Stimulated activated CD4-positive, alpha-beta T cell treated with anti-CD3 and anti-CD28 coated beads, TNF-alpha, amount 100 ng/mL, for 1 hour (primary cell): ENCODE results near the gene WNT9A.

Experiments used
- DNase-seq, 3 donors: peaks; one replicate each; pipeline ENCODE4 v3.0.0-alpha.2; 2020; ENCODE audit warnings: low read depth in 3 of 3, low spot score in 1 of 3

The WNT9A gene

DNA sequence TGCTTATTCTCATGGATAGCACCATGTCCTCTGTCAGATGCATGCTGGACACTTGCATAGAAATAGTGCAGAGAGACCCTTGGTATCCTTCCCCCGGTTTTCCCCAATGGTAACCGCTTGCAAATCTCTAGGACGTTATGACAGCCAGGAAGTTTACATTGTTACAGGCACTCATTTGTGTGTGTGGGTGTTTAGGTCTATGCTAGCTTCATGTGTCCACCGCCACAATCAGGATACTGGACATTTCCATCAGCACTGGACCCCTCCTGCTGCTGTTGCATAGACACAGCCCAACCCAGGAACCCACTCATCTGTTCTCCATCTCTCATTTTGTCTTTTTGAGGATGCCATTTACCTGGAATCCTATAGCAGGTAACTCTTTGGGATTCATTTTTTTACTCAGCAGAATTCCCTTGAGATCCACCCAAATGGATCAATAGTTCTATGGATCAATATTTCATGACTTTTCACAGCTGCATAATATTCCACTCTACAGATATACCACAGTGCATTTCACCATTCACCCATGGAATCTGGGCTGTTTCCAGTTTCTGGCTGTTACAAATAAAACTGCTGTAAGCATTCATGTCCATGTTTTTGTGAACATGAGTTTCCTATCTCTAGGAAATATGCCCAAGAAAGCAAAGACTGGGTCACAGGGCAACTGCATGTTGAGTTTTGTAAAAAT is 6.6 kb upstream of the WNT9A start:
- no peak for DNase-seq

DNA sequence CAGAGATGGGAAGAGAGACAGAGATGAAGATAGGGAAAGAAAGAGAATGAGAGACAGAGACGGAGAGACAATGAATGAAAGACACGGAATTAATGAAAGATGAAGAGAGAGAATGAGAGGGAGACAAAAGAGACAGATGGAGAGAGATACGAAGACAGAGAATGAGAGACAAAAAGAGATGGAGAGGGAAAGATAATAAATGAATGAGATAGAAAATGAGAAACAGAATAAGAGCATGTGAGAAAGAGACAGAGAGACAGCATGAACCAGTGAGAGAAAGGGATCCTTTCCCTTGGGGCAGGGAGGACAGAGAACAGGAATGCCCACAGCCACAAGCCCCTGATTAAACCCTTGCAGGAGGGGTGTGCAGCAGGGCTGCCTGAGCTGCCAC is 5.3 kb upstream of the WNT9A start:
- DNase-seq: no peak

DNA sequence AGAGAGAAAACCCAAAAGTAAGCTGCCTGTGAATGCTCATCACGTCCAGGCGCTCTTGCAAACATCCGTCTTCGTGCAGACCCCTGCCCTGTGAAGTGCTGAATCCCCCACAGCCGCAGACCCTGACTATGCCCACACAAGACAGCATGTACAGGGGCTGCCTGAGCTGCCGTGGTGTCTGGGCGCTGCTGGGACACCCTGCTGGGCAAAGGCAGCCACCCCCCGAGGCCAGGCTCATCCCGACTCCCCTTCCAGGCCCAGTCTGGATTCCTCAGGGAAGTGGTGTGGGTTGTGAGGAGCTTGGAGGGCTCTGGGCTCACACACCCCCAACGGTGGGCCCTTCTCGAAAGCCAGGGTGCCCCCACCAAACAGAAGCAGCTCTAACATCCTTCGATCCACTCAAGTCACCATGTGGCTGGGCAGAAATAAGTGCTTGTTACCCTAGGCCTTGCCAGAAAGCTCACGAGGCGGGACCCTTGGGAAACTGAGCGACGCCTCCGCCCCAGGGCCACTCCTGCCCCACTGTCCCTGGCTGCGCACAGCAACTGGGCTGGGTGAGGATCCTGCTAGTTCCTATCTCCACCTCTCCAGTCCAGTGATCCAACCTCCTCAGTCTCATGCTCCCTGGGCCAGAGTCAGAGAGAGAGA is 4.8 kb upstream of the WNT9A start:
- no peak for DNase-seq

DNA sequence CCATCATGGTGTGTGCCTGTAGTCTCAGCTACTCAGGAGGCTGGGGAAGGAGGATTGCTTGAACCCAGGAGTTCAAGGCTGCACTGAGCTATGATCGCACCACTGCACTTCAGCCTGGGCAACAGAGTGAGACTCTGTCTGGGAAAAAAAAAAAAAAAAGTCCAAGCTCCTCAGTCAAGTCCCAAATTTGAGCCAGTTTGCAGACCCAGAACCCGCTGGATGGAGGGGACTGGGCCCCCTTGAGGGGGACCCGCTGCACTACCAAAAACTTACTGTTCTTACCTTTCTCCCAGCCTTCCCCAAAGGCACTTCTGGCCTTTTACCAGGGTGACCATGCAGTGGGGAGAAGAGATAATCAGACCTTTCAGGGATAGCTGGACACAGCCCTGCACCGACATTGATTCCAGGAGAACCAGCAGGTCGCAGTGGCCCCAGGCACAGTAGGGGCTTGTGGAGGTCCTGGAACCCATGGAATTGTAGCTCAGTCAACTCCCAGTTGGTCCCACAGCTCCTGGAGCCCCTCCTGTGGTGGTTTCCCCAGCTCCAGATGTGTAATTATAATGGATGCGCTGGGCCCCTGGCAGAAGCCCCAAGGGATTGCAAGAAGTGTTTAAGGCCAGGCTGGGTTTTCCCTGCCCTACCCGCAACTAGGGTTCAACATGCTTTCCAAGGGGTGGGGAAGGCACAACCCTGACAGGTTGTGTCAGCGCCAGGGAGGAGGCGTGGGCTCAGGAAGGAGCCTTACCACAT is 4.1 kb upstream of the WNT9A start:
- DNase-seq: no peak

DNA sequence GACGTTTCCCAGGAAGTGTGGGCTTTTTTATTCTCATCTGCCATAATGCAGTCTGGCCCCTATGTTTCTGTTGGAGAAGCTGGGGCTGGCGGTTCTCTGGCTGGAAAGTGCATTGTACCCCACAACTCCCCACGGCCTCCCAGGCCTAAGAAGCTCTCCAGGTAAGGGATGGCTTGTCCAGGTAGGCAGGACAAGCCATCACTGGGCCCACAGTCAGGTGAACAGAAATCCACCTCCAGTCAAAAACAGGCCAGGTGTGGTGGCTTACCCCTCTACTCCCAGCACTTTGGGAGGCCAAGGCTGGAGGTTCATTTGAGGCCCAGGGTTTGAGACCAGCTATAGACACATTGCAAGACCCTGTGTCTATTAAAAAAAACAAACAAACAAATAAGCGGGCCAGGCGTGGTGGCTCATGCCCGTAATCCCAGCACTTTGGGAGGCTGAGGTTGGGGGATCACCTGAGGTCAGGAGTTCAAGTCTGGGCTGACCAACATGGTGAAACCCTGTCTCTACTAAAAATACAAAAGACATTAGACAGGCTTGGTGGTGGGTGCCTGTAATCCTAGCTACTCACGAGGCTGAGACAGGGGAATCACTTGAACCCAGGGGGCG is 3.1 kb upstream of the WNT9A start:
- no peak for DNase-seq

DNA sequence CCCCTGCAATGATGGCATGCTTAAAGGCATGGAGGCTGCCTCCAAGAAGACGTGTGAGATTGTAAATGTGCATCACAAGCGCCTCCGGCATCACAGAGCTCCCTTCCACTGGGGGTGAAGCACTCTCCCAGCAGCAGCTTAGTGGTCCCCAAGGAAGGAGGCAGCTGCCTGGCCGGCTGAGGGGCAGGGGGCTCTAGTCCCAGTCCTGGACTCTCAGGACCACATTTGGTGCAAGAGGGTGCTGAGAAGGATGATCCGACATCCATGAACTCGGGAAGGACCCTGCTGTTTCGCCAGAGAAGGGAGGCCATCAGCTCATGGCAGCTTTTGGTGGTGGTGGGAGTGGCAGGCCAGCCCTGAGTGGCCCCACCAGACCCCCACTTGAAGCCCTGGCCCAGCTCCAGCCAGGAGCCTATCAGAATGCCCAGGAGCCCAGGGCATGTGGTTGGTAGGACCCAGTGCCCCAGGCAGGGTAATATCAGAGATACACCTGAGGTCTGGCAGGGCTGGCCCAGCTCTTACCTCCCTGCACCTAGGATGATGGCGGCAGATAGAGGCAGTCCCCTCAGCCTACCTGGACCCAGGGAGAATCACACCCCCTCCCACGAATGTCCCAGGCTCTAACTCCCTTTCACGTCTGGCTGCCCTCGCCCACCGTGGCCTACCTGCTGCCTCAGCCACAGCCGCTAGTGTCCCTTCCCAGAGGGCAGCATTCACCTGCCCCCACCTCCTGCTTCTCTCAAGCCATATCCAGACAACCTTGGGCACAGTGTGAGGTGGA is 2.4 kb upstream of the WNT9A start:
- no peak for DNase-seq

DNA sequence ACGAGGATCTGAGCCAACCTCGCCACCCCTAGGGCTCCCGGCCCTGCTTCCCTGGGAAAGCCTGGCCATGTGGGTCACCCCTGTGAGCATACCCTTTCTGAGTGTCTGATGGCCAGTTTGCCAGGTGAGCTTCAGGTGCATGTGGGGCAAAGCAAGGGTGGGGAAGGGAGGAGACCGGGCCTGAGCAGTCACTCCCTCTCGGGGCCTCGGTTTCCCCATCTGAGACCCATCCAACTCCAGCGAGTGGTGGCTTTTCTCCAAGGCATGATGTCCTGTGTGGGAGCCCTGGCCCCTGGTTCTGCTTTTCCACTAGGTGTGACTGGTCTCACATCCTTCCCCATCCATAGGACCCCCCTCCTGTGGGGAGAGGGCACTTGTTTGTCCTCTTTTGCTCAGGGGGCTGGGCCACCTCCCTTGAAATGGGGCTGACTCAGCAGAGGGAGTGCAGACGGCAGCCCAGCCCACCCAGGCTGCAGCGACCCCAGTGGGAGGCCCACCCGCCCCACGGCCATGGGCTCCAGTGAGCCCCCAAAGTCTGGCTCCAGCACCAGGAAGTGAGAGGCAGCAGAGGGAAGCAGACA is 1.7 kb upstream of the WNT9A start:
- no peak for DNase-seq

DNA sequence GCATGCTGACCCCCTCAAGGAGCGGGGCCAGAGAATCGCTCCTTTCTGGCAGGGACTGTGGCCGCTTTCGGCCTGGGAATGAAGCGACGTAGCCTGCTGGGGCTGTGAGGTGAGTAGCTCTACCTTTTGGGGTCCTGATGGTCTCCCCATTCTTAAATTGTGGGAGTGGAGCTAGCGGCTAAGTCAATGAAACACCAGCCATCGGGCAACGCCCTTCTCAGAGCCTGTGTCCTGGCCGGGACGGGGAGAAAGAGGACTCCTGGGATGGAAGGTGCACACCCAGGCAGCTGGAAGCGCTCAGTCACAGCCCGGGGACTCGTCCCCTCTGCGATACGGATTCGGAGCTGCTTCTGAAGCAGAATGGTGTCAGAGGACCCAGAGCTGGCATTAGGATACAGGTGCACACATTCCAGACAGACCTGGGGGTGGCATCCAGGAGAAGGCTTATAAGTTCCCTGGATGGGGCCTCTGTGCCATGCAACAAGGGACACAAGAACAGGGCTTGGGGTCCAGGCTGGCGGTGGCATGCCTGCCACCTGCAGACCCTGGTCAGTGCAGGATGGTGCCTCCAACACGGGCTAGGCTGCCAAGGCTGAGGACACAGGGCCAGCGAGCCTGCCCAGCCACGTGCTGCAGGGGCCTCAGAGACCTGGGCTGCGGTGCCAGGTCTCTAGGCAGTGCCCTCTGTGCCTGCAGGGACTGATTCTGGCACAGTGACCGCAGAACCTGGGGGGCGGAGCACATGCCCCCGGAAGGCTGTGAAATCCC is 945 bp upstream of the WNT9A start:
- DNase-seq: no peak

DNA sequence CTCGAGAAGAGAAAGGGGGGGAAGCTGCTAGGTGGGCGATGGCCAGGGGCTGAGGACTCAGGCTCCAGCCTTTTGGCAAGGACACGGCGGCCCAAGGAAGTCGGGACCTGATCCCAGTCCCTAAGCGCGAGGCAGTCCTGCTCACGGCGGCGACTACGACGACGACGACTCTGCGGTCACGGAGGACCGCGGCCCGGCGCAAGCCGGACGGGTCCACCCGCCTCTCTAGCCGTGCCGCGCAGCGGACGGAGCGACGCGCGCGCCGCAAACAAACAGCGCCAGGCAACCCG is 401 bp downstream of the WNT9A start:
- no peak for DNase-seq

DNA sequence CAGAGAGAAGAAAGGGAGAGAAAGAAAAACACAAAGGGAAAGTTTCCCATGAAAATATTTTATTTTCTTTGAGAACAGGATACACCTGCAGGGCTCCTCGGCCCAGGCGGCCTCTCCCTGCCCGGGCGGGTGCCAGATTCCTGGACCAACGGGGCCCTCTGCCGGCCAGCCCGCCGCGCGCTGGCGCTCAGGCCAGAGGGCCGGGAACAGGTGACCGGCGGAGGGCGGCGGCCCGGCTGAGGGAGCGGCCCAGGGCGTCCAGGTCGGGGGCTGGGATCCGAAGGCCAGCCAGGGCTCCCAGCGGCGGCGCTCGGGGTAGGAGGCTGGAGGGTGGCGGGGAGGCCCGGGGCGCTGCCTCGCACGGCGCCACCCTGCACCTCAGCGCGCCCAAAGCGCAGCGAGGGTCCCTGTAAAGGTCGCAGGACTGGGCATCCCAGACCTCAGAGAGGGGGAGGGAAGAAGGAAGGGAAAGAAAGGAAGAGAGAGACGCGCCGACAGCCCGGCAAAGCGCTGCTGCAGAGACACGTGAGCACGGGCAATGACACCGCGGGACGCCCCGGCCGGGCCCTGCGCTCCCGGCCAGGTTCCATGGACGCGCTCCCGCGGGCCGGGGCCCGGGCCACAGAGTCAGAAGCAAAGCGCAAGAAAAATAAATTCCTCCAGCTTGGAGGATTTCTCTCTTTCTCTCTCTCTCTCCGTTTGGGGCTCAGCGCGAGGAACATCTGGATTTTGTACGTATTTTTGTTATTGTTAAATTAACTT is 927 bp downstream of the WNT9A start:
- DNase-seq: peak in 1 of 3 donors; percentile 42

DNA sequence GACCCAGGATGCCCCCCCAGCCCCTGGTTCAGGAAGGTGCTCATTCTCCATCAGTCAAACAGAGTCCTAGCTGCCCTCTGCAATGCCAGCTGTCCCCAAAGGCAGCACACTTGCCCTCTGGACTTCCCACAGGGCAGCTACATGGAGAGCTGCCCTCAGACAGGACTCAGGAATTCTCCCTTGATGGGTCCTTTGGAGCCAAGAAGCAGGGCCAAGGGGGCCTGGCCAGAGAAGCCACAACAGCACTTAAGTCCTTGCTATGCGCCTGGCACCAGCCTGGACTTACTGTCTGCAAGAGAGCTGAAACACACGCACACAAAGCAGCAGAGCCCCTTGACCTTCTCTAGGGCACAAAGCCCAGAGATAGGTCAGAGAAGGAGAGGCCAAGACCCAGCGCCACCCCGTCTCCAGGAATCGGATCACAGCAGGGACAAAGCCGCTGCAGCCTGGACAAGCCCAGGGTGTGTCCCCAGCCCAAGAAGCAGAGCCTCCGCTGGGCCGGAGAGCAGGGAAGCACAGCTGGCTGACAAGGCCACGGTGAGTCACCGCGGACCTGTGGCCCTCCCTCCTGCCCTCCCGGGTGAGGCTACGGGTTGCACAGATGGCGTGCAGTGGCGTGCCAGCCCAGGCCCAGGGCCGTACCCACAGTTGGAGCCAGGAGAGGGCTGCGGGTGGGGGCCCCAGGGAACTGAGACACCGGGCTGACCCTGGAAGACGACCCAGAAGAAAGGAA is 1.7 kb downstream of the WNT9A start:
- DNase-seq: no peak

DNA sequence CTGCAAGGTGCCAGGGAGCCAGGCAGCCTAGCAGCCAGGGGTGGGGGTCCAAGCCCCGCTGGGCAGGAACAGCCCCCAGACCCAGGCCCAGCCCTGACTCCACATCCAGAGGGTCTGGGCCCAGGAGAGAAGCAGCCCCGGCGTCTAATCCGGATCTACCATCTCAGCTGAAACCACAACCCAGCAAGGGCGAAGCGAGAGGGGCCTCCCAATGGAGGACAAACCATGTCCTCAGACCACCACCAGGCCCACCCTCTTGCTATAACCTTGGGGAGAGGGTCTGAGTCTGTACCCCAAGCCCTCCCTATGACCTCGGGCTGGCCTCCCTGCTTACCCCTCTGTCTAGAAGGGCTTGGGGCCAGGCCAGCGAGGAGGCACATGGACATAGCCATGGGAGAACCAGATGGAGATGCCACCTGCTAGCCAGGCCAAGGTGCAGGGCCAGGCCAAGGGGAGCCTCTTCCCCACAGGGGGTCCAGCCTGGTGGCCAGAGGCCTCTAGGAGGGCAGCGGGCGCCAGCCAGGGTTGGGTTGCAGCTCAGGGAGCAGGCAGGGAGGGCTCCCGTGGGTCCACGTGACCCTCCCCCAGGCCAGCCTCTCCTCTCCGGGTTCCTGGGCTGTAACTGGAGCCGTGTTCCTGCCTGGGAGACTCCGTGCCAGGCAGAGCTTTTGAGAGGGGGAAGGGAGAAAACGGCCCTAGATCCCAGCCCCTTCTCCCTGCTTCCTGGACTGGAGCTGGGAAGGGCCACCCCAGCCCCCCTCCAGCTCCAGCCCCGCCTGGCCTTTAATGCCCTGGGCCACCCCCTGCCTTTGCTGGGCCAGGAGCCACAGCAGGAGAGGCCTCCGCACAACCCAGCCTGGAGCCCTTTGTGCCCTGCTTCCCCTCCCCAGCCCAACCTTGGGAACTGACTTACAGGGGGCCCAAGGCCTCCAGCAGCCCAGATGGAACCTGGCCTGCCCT is 2.5 kb downstream of the WNT9A start:
- DNase-seq: no peak

DNA sequence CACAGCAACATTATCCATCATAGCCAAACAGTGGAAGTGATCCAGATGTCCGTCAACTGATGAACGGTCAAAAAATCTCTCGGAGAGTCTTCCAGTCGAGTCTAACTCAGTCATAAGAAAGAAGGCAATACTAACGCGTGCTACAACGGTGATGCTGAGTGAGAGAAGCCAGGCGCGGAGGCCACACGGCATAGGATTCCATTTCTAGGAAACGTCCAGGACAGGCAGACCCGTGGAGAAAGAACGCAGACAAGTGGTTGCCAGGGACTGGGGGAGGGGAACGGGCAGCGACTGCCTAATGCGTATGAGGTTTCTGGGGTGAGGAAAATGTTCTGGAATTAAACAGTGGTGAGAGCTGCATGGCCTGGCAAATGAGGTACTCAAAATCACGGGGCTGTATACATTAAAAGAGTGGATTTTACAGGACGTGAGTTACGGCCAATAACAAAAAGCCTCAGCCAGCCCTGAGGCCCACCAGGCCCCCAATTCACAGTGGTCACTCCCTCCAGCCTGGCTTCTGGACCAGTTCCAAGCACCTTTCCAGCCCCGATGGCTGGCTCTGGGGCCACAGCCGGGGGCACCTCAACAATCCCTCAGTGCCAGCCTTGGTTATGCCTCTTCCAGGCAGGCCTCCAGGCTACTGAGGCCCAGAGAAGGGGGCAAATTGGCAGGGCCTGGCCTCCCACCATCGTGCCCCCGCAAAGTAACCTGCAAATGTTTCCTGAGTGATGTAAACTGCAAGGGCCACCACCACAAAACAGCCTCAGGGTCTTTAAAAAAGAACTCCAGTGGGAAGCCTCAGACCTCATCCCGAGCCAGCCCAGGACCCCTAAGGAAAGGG is 3.4 kb downstream of the WNT9A start:
- DNase-seq: no peak

DNA sequence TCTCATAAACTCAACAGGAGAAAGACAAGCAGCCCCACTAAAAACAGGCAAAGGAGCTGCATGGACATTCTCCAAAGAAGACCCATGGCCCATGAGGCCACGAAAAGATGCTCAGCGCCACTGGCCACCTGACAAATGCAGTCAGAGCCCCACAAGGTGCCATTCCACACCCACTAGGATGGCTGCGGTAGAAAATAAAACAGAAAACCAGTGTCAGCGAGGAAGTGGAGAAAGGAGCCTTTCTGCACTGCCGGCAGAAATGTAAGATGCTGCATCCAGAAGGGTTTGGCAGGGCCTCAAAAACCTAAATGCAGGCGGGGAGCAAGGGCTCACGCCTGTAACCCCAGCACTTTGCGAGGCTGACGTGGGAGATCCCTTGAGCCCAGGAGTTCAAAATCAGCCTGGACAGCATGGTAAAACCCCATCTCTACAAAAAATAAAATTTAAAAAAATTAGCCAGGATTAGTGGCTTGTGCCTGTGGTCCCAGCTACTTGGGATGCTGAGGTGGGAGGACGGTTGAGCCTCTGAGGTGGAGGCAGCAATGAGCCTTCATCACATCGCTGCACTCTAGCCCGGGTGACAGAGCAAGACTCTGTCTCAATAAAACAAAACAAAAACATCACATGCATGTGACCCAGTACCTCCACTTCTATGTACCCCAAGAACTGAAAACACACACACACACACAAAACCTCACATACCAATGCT is 4.2 kb downstream of the WNT9A start:
- DNase-seq: no peak

DNA sequence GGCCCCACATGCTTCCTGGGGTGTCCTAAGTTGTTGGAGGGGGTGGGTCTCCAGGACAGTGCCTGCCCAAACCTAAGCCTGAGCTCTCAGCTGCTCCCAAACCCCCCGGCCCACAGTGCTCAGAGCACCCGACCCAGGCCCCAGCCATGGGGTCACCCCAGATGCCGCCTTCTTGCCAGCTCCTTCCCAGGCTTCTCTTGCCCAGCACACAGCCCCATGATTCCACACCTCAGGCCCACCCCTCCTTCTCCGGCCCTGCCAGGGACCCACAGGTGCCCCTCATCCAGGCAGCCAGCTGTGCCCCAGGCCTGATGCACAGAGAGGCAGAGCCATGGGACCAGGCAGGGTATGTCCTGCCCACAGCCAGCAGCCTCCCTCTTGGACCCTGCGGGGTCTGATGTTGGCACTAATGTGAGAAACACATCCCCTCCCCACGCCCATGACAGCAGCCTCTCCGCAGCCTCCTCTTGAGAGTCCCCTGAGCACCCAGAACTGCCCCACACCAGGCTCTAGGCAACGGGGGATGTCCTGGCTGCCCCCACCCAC is 4.9 kb downstream of the WNT9A start:
- no peak for DNase-seq
